HCT116 (cell line): ENCODE data around the gene PHACTR1. TPM values are rescaled to one million over a fixed set of nuclear protein-coding genes. Genes with fewer than 3 reads are reported as not detected.

ENCODE experiments used
- ATAC-seq: fragments of 200-7000 bp; cut with Tn5 transposase; 2 replicates; pipeline ENCODE4 v1.9.1; 2020; ENCODE audit warnings: mild to moderate bottlenecking, moderate library complexity
- BruUV-seq: library from RNA; stranded (reverse); fragments of 400-500 nt; replicated peaks from 2 replicates; lab custom pipeline; 2021; lab: Mats Ljungman, UMichigan
- CTCF ChIA-PET: fragments of 300-600 bp; sonication (Branson Sonifier 250); formaldehyde crosslinking; loops from one replicate; lab custom pipeline; 2021; ENCODE audit warnings: antibody characterized with exemption; lab: Charles Lee
- POLR2A ChIA-PET: fragments of 300-600, 350-600 bp; sonication (Branson Sonifier 250); formaldehyde crosslinking; loops from one replicate; lab custom pipeline; 2021; ENCODE audit warnings: antibody characterized with exemption; lab: Charles Lee
- RAD21 ChIA-PET, 2 experiments: fragments of 300-600 bp; sonication (Branson Sonifier 250); formaldehyde crosslinking; loops; one replicate each; lab custom pipeline; 2023; ENCODE audit warnings: low total read pairs in 2 of 2; ENCODE audit not compliant: uncharacterized antibody in 2 of 2, unreplicated experiment in 2 of 2, low non-redundant PET in 1 of 2; lab: Charles Lee
- DNase-seq: peaks from one replicate; pipeline ENCODE4 v3.0.0-alpha.2; 2010; ENCODE audit warnings: low read depth, low spot score
- H2AFZ ChIP-seq: fragments of 200-600 bp; shearing (Covaris generic), sonication (generic); 2 replicates; pipeline ENCODE4 v1.6.1; 2017; ENCODE audit warnings: low read depth, mixed run types, mixed read lengths, antibody characterized with exemption, low read length; ENCODE audit not compliant: poor library complexity, severe bottlenecking
- H3K27ac ChIP-seq: 2 replicates; pipeline ENCODE4 v1.5.1; 2012; ENCODE audit warnings: low read depth, low read length
- H3K27me3 ChIP-seq: fragments of 200-600 bp; sonication (generic); 2 replicates; pipeline ENCODE4 v1.6.1; 2016; ENCODE audit warnings: mixed run types, low read length, mixed read lengths; ENCODE audit not compliant: insufficient read depth
- H3K36me3 ChIP-seq, 2 experiments: fragments of 200-500 bp in 1 of 2; fragments of 200-600 bp in 1 of 2; sonication (Bioruptor generic) in 1 of 2; sonication (generic) in 1 of 2; 2 replicates each; pipeline versions ENCODE4 v1.5.1 to v1.6.1; 2014 to 2016; ENCODE audit warnings: low read length in 2 of 2, inconsistent platforms in 1 of 2, mixed read lengths in 1 of 2, mixed run types in 1 of 2; ENCODE audit not compliant: insufficient read depth in 2 of 2, control insufficient read depth in 1 of 2
- H3K4me1 ChIP-seq, 2 experiments: fragments of 200-600 bp in 1 of 2; sonication (generic) in 1 of 2; 2 replicates each; pipeline versions ENCODE4 v1.5.1 to v1.6.1; 2012 to 2017; ENCODE audit warnings: low read length in 2 of 2, inconsistent platforms in 1 of 2, mild to moderate bottlenecking in 1 of 2, mixed read lengths in 1 of 2, mixed run types in 1 of 2, moderate library complexity in 1 of 2; ENCODE audit not compliant: insufficient read depth in 2 of 2, control insufficient read depth in 1 of 2
- H3K4me2 ChIP-seq: fragments of 200-600 bp; sonication (generic); 2 replicates; pipeline ENCODE4 v1.6.1; 2017; ENCODE audit warnings: mixed run types, low read length, mixed read lengths
- H3K4me3 ChIP-seq, 2 experiments: fragments of 200-600 bp in 1 of 2; sonication (generic) in 1 of 2; replicated peaks in 1 of 2; 2 replicates each; pipeline ENCODE4 v1.5.1; 2011 to 2016; ENCODE audit warnings: low read length in 2 of 2, control low read depth in 1 of 2, low read depth in 1 of 2, mild to moderate bottlenecking in 1 of 2, mixed read lengths in 1 of 2, mixed run types in 1 of 2
- H3K79me2 ChIP-seq: fragments of 200-600 bp; sonication (generic); 2 replicates; pipeline ENCODE4 v1.6.1; 2017; ENCODE audit warnings: mild to moderate bottlenecking, mixed run types, low read length, moderate library complexity, mixed read lengths; ENCODE audit not compliant: insufficient read depth
- H3K9ac ChIP-seq: fragments of 200-600 bp; sonication (generic); 2 replicates; pipeline ENCODE4 v1.6.1; 2016; ENCODE audit warnings: low read length, mixed read lengths
- H3K9me2 ChIP-seq: fragments of 200-600 bp; sonication (generic), shearing (Covaris generic); 2 replicates; pipeline ENCODE4 v1.6.1; 2017; ENCODE audit warnings: mixed run types, mild to moderate bottlenecking, moderate library complexity; ENCODE audit not compliant: insufficient read depth
- H3K9me3 ChIP-seq, 2 experiments: fragments of 200-500 bp in 1 of 2; fragments of 200-600 bp in 1 of 2; sonication (Bioruptor generic) in 1 of 2; sonication (generic) in 1 of 2; 2 replicates each; pipeline ENCODE4 v1.6.1; 2014 to 2017; ENCODE audit warnings: low read length in 2 of 2, mixed read lengths in 2 of 2, inconsistent platforms in 1 of 2, low read depth in 1 of 2, mild to moderate bottlenecking in 1 of 2, mixed run types in 1 of 2, moderate library complexity in 1 of 2; ENCODE audit not compliant: control insufficient read depth in 1 of 2, insufficient read depth in 1 of 2
- H4K20me1 ChIP-seq: fragments of 200-600 bp; sonication (generic), shearing (Covaris generic); 2 replicates; pipeline ENCODE4 v1.6.1; 2017; ENCODE audit warnings: mixed run types, mild to moderate bottlenecking, moderate library complexity; ENCODE audit not compliant: insufficient read depth
- ATF3 ChIP-seq: IDR thresholded peaks from 2 replicates; pipeline ENCODE4 v1.6.1; 2012
- CBX3 ChIP-seq: IDR thresholded peaks from 2 replicates; pipeline ENCODE4 v1.6.1; 2012; ENCODE audit warnings: low read depth
- CEBPB ChIP-seq: IDR thresholded peaks from 2 replicates; pipeline ENCODE4 v1.6.1; 2012; ENCODE audit warnings: low read depth
- EGR1 ChIP-seq: IDR thresholded peaks from 2 replicates; pipeline ENCODE4 v1.6.1; 2012; ENCODE audit warnings: low read depth
- ELF1 ChIP-seq: IDR thresholded peaks from 2 replicates; pipeline ENCODE4 v1.6.1; 2012; ENCODE audit warnings: low read depth, borderline replicate concordance
- EZH2 ChIP-seq: fragments of 200-600 bp; sonication (generic); IDR thresholded peaks from 2 replicates; pipeline ENCODE4 v1.6.1; 2017; ENCODE audit warnings: antibody characterized with exemption, mixed run types
- EZH2phosphoT487 ChIP-seq: fragments of 200-600 bp; IDR thresholded peaks from 2 replicates; pipeline ENCODE4 v1.6.1; 2018; ENCODE audit warnings: antibody characterized with exemption, borderline replicate concordance
- JUND ChIP-seq: IDR thresholded peaks from 2 replicates; pipeline ENCODE4 v1.6.1; 2012
- POLR2A ChIP-seq: IDR thresholded peaks from 2 replicates; pipeline ENCODE4 v1.7.0; 2011; ENCODE audit warnings: borderline replicate concordance; ENCODE audit not compliant: insufficient read depth, insufficient read length; ENCODE audit errors: extremely low read depth
- POLR2AphosphoS5 ChIP-seq: IDR thresholded peaks from 2 replicates; pipeline ENCODE4 v1.6.1; 2011; ENCODE audit warnings: mild to moderate bottlenecking, low read depth, low read length, moderate library complexity
- RAD21 ChIP-seq: IDR thresholded peaks from 2 replicates; pipeline ENCODE4 v1.6.1; 2012; ENCODE audit warnings: low read depth, mild to moderate bottlenecking
- REST ChIP-seq: IDR thresholded peaks from 2 replicates; pipeline ENCODE4 v1.6.1; 2012; ENCODE audit warnings: low read depth
- SP1 ChIP-seq: IDR thresholded peaks from 2 replicates; pipeline ENCODE4 v1.6.1; 2012; ENCODE audit warnings: low read depth
- SRF ChIP-seq: IDR thresholded peaks from 2 replicates; pipeline ENCODE4 v1.6.1; 2012; ENCODE audit warnings: low read depth
- ZFX ChIP-seq: fragments of 450-650 bp; IDR thresholded peaks from 2 replicates; pipeline ENCODE4 v1.6.1; 2017
- intact Hi-C: fragments of 100-400 bp; cut with micrococcal nuclease; formaldehyde crosslinking; loops from 2 replicates; pipeline ENCODE4 v1.10.0; 2022
- total RNA-seq: library from RNA; stranded (reverse); gene quantifications from one replicate; pipeline ENCODE4 v1.2.1, GENCODE V29; 2021; ENCODE audit not compliant: unreplicated experiment
- TF ChIP-seq, protein P1 (sequence below): IDR thresholded peaks from 2 replicates; pipeline ENCODE4 v1.6.1; 2012
- TF ChIP-seq, protein P2 (sequence below): IDR thresholded peaks from 2 replicates; pipeline ENCODE4 v1.6.1; 2011; ENCODE audit warnings: mild to moderate bottlenecking, low read length, moderate library complexity; ENCODE audit not compliant: insufficient replicate concordance; ENCODE audit errors: extremely low read depth

The PHACTR1 gene
- total RNA-seq, 1 experiment from 2014 or later, result 0.17 TPM

GRCh38 chr6:13285705-13286104, 569.1 kb downstream of the PHACTR1 start (continued):
- no peak for TF ChIP-seq ATF3

GRCh38 chr6:13286181-13286580, 569.6 kb downstream of the PHACTR1 start:
- H3K36me3 ChIP-seq, result no peaks in the 10 kb centered on the region
- RAD21 ChIA-PET, result no interaction called here
- no peaks in the 10 kb centered on the region for H3K9me2 ChIP-seq
- no peak for TF ChIP-seq JUND
- TF ChIP-seq EGR1, result no peak
- TF ChIP-seq REST, result no peak
- TF ChIP-seq CBX3, result no peak
- TF ChIP-seq EZH2phosphoT487, result no peak
- no peak for TF ChIP-seq POLR2A
- TF ChIP-seq SRF, result no peak
- no peak for TF ChIP-seq SP1
- no peak for TF ChIP-seq CEBPB
- TF ChIP-seq EZH2, result no peak
- TF ChIP-seq, protein P1, sequence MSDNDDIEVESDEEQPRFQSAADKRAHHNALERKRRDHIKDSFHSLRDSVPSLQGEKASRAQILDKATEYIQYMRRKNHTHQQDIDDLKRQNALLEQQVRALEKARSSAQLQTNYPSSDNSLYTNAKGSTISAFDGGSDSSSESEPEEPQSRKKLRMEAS, result no peak
- no peak for TF ChIP-seq ZFX
- TF ChIP-seq POLR2AphosphoS5, result no peak
- TF ChIP-seq, protein P2, sequence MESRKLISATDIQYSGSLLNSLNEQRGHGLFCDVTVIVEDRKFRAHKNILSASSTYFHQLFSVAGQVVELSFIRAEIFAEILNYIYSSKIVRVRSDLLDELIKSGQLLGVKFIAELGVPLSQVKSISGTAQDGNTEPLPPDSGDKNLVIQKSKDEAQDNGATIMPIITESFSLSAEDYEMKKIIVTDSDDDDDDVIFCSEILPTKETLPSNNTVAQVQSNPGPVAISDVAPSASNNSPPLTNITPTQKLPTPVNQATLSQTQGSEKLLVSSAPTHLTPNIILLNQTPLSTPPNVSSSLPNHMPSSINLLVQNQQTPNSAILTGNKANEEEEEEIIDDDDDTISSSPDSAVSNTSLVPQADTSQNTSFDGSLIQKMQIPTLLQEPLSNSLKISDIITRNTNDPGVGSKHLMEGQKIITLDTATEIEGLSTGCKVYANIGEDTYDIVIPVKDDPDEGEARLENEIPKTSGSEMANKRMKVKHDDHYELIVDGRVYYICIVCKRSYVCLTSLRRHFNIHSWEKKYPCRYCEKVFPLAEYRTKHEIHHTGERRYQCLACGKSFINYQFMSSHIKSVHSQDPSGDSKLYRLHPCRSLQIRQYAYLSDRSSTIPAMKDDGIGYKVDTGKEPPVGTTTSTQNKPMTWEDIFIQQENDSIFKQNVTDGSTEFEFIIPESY, result no peak
- TF ChIP-seq ELF1, result no peak
- TF ChIP-seq ATF3, result no peak
- TF ChIP-seq RAD21, result no peak
- no peaks in the 10 kb centered on the region for H3K79me2 ChIP-seq
- H3K27ac ChIP-seq, result no peak overlapping the region
- ATAC-seq, result no peak
- H3K4me1 ChIP-seq, result no peaks in the 10 kb centered on the region
- H3K27me3 ChIP-seq, result no peaks in the 10 kb centered on the region
- H3K9ac ChIP-seq, result no peak overlapping the region
- intact Hi-C loops, result no loop called here
- H4K20me1 ChIP-seq, result no peaks in the 10 kb centered on the region
- peaks cover 0 to 4% of the 10 kb centered on the region in 2 experiments; a peak in 1 of 4 replicates for H3K9me3 ChIP-seq
- no peak overlapping the region for H3K4me3 ChIP-seq
- no TSS peak for BruUV-seq
- POLR2A ChIA-PET, result interaction anchor here (0.5 kb wide), 1 partner anchor 297 kb away, joined by 3 read pairs; no protein-coding TSS in a partner anchor
- no peak for DNase-seq
- CTCF ChIA-PET, result no interaction called here
- no peak overlapping the region for H2AFZ ChIP-seq
- no peak overlapping the region for H3K4me2 ChIP-seq
